ENCODE results near the gene INSM2.

INSM2 gene

GRCh38 chr14:35533357-35534207 lies at the start of gene INSM2:
INSM2 (plus strand) TSS chr14:35534164; CDS start chr14:35534253, 89 bp downstream.
- no peak within 1 kb of the TSS for H3K27ac ChIP-seq (ENCODE audit: low read depth, low read length)
- peaks cover 26% of the 10 kb centered on the region for H3K27me3 ChIP-seq (ENCODE audit: control insufficient read depth, insufficient read depth, low read length)

GRCh38 chr14:35492569-35493014 lies 41.4 kb upstream of the INSM2 start:
- Histone ChIP-seq H3K9ac (ENCODE audit: low read length) (no peak overlapping the region), H3K4me1 (ENCODE audit: control insufficient read depth, insufficient read depth, low read length) (no peaks in the 10 kb centered on the region), H3K27me3 (ENCODE audit: control insufficient read depth, insufficient read depth, low read length) (no peaks in the 10 kb centered on the region), H3K4me3 (ENCODE audit: low read length) (no peak overlapping the region), H3K36me3 (ENCODE audit: control insufficient read depth, insufficient read depth, low read length) (no peaks in the 10 kb centered on the region), H3K27ac (ENCODE audit: low read depth, low read length) (no peak overlapping the region)

More at GRCh38 chr14:35533357-35534207, at the start of gene INSM2:
- Histone ChIP-seq H3K4me1 (ENCODE audit: control insufficient read depth, insufficient read depth, low read length) (no peaks in the 10 kb centered on the region), H3K36me3 (ENCODE audit: control insufficient read depth, insufficient read depth, low read length) (no peaks in the 10 kb centered on the region), H3K9ac (ENCODE audit: low read length) (no peak within 1 kb of the TSS), H3K4me3 (ENCODE audit: low read length) (peak within 1 kb of the TSS; percentile 64)

- Histone ChIP-seq H3K9ac (ENCODE audit: low read length) (no peak overlapping the region), H3K27ac (ENCODE audit: low read depth, low read length) (no peak overlapping the region), H3K4me3 (ENCODE audit: low read length) (no peak overlapping the region), H3K36me3 (ENCODE audit: control insufficient read depth, insufficient read depth, low read length) (no peaks in the 10 kb centered on the region), H3K27me3 (ENCODE audit: control insufficient read depth, insufficient read depth, low read length) (no peaks in the 10 kb centered on the region), H3K4me1 (ENCODE audit: control insufficient read depth, insufficient read depth, low read length) (no peaks in the 10 kb centered on the region)
Measured at GRCh38 chr14:35495278-35495677, 38.7 kb upstream of the INSM2 start.

GRCh38 chr14:35499180-35499579 lies 34.8 kb upstream of the INSM2 start:
- Histone ChIP-seq H3K9ac (ENCODE audit: low read length) (no peak overlapping the region), H3K27ac (ENCODE audit: low read depth, low read length) (no peak overlapping the region), H3K36me3 (ENCODE audit: control insufficient read depth, insufficient read depth, low read length) (no peaks in the 10 kb centered on the region), H3K27me3 (ENCODE audit: control insufficient read depth, insufficient read depth, low read length) (no peaks in the 10 kb centered on the region), H3K4me3 (ENCODE audit: low read length) (no peak overlapping the region), H3K4me1 (ENCODE audit: control insufficient read depth, insufficient read depth, low read length) (no peaks in the 10 kb centered on the region)

GRCh38 chr14:35503646-35504045 lies 30.3 kb upstream of the INSM2 start:
- Histone ChIP-seq H3K4me1 (ENCODE audit: control insufficient read depth, insufficient read depth, low read length) (no peaks in the 10 kb centered on the region), H3K27ac (ENCODE audit: low read depth, low read length) (no peak overlapping the region), H3K9ac (ENCODE audit: low read length) (no peak overlapping the region), H3K4me3 (ENCODE audit: low read length) (no peak overlapping the region), H3K27me3 (ENCODE audit: control insufficient read depth, insufficient read depth, low read length) (no peaks in the 10 kb centered on the region), H3K36me3 (ENCODE audit: control insufficient read depth, insufficient read depth, low read length) (no peaks in the 10 kb centered on the region)

GRCh38 chr14:35504260-35504659 lies 29.7 kb upstream of the INSM2 start:
- H3K4me1 ChIP-seq (ENCODE audit: control insufficient read depth, insufficient read depth, low read length) = no peaks in the 10 kb centered on the region
- H3K27ac ChIP-seq (ENCODE audit: low read depth, low read length) = no peak overlapping the region
- H3K27me3 ChIP-seq (ENCODE audit: control insufficient read depth, insufficient read depth, low read length) = no peaks in the 10 kb centered on the region
- H3K4me3 ChIP-seq (ENCODE audit: low read length) = no peak overlapping the region
- H3K9ac ChIP-seq (ENCODE audit: low read length) = no peak overlapping the region
- no peaks in the 10 kb centered on the region for H3K36me3 ChIP-seq (ENCODE audit: control insufficient read depth, insufficient read depth, low read length)

GRCh38 chr14:35506461-35506860 lies 27.5 kb upstream of the INSM2 start:
- Histone ChIP-seq H3K27ac (ENCODE audit: low read depth, low read length) (no peak overlapping the region), H3K9ac (ENCODE audit: low read length) (no peak overlapping the region), H3K36me3 (ENCODE audit: control insufficient read depth, insufficient read depth, low read length) (no peaks in the 10 kb centered on the region), H3K27me3 (ENCODE audit: control insufficient read depth, insufficient read depth, low read length) (no peaks in the 10 kb centered on the region), H3K4me1 (ENCODE audit: control insufficient read depth, insufficient read depth, low read length) (no peaks in the 10 kb centered on the region), H3K4me3 (ENCODE audit: low read length) (no peak overlapping the region)

- Histone ChIP-seq H3K9ac (ENCODE audit: low read length) (no peak overlapping the region), H3K27me3 (ENCODE audit: control insufficient read depth, insufficient read depth, low read length) (no peaks in the 10 kb centered on the region)
Measured at GRCh38 chr14:35506927-35507326, 27.0 kb upstream of the INSM2 start.

GRCh38 chr14:35509846-35510245 lies 24.1 kb upstream of the INSM2 start:
- Histone ChIP-seq H3K4me3 (ENCODE audit: low read length) (no peak overlapping the region), H3K27ac (ENCODE audit: low read depth, low read length) (no peak overlapping the region), H3K27me3 (ENCODE audit: control insufficient read depth, insufficient read depth, low read length) (no peaks in the 10 kb centered on the region), H3K36me3 (ENCODE audit: control insufficient read depth, insufficient read depth, low read length) (no peaks in the 10 kb centered on the region), H3K9ac (ENCODE audit: low read length) (no peak overlapping the region), H3K4me1 (ENCODE audit: control insufficient read depth, insufficient read depth, low read length) (no peaks in the 10 kb centered on the region)

More at GRCh38 chr14:35506927-35507326, 27.0 kb upstream of the INSM2 start:
- no peak overlapping the region for H3K27ac ChIP-seq (ENCODE audit: low read depth, low read length)
- no peaks in the 10 kb centered on the region for H3K4me1 ChIP-seq (ENCODE audit: control insufficient read depth, insufficient read depth, low read length)
- no peak overlapping the region for H3K4me3 ChIP-seq (ENCODE audit: low read length)
- H3K36me3 ChIP-seq (ENCODE audit: control insufficient read depth, insufficient read depth, low read length) = no peaks in the 10 kb centered on the region

- Histone ChIP-seq H3K4me1 (ENCODE audit: control insufficient read depth, insufficient read depth, low read length) (no peaks in the 10 kb centered on the region), H3K27me3 (ENCODE audit: control insufficient read depth, insufficient read depth, low read length) (no peaks in the 10 kb centered on the region), H3K36me3 (ENCODE audit: control insufficient read depth, insufficient read depth, low read length) (no peaks in the 10 kb centered on the region), H3K9ac (ENCODE audit: low read length) (no peak overlapping the region), H3K27ac (ENCODE audit: low read depth, low read length) (no peak overlapping the region), H3K4me3 (ENCODE audit: low read length) (no peak overlapping the region)
Measured at GRCh38 chr14:35512765-35513164, 21.2 kb upstream of the INSM2 start.

GRCh38 chr14:35515916-35516315 lies 18.0 kb upstream of the INSM2 start:
- Histone ChIP-seq H3K4me1 (ENCODE audit: control insufficient read depth, insufficient read depth, low read length) (no peaks in the 10 kb centered on the region), H3K4me3 (ENCODE audit: low read length) (no peak overlapping the region), H3K27ac (ENCODE audit: low read depth, low read length) (no peak overlapping the region), H3K9ac (ENCODE audit: low read length) (no peak overlapping the region), H3K27me3 (ENCODE audit: control insufficient read depth, insufficient read depth, low read length) (no peaks in the 10 kb centered on the region), H3K36me3 (ENCODE audit: control insufficient read depth, insufficient read depth, low read length) (no peaks in the 10 kb centered on the region)

GRCh38 chr14:35519986-35520385 lies 14.0 kb upstream of the INSM2 start:
- no peak overlapping the region for H3K9ac ChIP-seq (ENCODE audit: low read length)
- no peaks in the 10 kb centered on the region for H3K36me3 ChIP-seq (ENCODE audit: control insufficient read depth, insufficient read depth, low read length)
- no peak overlapping the region for H3K27ac ChIP-seq (ENCODE audit: low read depth, low read length)
- no peaks in the 10 kb centered on the region for H3K27me3 ChIP-seq (ENCODE audit: control insufficient read depth, insufficient read depth, low read length)
- H3K4me1 ChIP-seq (ENCODE audit: control insufficient read depth, insufficient read depth, low read length) = no peaks in the 10 kb centered on the region
- H3K4me3 ChIP-seq (ENCODE audit: low read length) = no peak overlapping the region

- Histone ChIP-seq H3K4me3 (ENCODE audit: low read length) (no peak overlapping the region), H3K36me3 (ENCODE audit: control insufficient read depth, insufficient read depth, low read length) (no peaks in the 10 kb centered on the region), H3K27me3 (ENCODE audit: control insufficient read depth, insufficient read depth, low read length) (peaks cover 5% of the 10 kb centered on the region), H3K9ac (ENCODE audit: low read length) (no peak overlapping the region), H3K27ac (ENCODE audit: low read depth, low read length) (no peak overlapping the region), H3K4me1 (ENCODE audit: control insufficient read depth, insufficient read depth, low read length) (no peaks in the 10 kb centered on the region)
Measured at GRCh38 chr14:35525695-35526094, 8.3 kb upstream of the INSM2 start.

Data from rectal smooth muscle tissue (tissue), 1 donor.